ENCODE measurements around the gene KRIT1. TPM values are rescaled to one million over a fixed set of nuclear protein-coding genes. Genes with fewer than 3 reads are reported as not detected.
"Not testable (repeated sequence)": the region's sequence is repeated elsewhere in the genome, so short reads cannot be mapped to it uniquely, and the experiment has no call there.

Gene KRIT1
- total and polyA plus RNA-seq, 2 experiments from 2014 or later = 25.3 to 50.6 TPM

GRCh38 chr7:92178928-92179924, 66.5 kb downstream of the KRIT1 start, which contains the start of gene LRRD1:
Gene LRRD1, minus strand, starts transcription at chr7:92179142. Its CDS starts 13,940 bp downstream, at chr7:92165202.
- no peak for TF ChIP-seq EZH2phosphoT487 (IDR thresholded peaks at IDR 0.05; ENCODE audit: low read depth, severe bottlenecking, unreplicated experiment)
- no peak for TF ChIP-seq EZH2 (IDR thresholded peaks at IDR 0.05; ENCODE audit: borderline replicate concordance)
- peak; percentile 85 for TF ChIP-seq CTCF (IDR thresholded peaks at IDR 0.05; ENCODE audit: poor library complexity)
- 37% methylated on average over 56 of the region's 60 CpGs for WGBS (ENCODE audit: low lambda C conversion rate, missing lambda C conversion rate)
- Histone ChIP-seq H3K4me3 (no peak within 1 kb of the TSS), H3K27me3 (no peaks in the 10 kb centered on the region), H3K9me2 (replicated peaks; ENCODE audit: insufficient read depth) (no peaks in the 10 kb centered on the region), H3K4me2 (peak within 1 kb of the TSS; percentile 91), H3K4me1 (ENCODE audit: insufficient read depth) (no peaks in the 10 kb centered on the region), H3K79me2 (no peaks in the 10 kb centered on the region), H4K20me1 (ENCODE audit: insufficient read depth, poor library complexity, severe bottlenecking) (no peaks in the 10 kb centered on the region), H3K36me3 (replicated peaks; ENCODE audit: insufficient read depth, low read depth) (no peaks in the 10 kb centered on the region), H3K27ac (peak within 1 kb of the TSS; percentile 62), H3K9me3 (ENCODE audit: low read depth) (no peaks in the 10 kb centered on the region), H2AFZ (peak within 1 kb of the TSS; percentile 90)
- DNase-seq (ENCODE audit: low spot score) = peak; percentile 89

- Histone ChIP-seq H4K20me1 (ENCODE audit: insufficient read depth, poor library complexity, severe bottlenecking) (no peaks in the 10 kb centered on the region), H3K79me2 (no peaks in the 10 kb centered on the region), H2AFZ (no peak overlapping the region), H3K27ac (no peak overlapping the region), H3K36me3 (replicated peaks; ENCODE audit: insufficient read depth, low read depth) (no peaks in the 10 kb centered on the region), H3K4me1 (ENCODE audit: insufficient read depth) (no peaks in the 10 kb centered on the region), H3K9me3 (ENCODE audit: low read depth) (no peaks in the 10 kb centered on the region), H3K27me3 (no peaks in the 10 kb centered on the region), H3K4me3 (no peak overlapping the region), H3K9me2 (replicated peaks; ENCODE audit: insufficient read depth) (no peaks in the 10 kb centered on the region), H3K4me2 (no peak overlapping the region)
- TF ChIP-seq EZH2 (IDR thresholded peaks at IDR 0.05; ENCODE audit: borderline replicate concordance) (no peak), EZH2phosphoT487 (IDR thresholded peaks at IDR 0.05; ENCODE audit: low read depth, severe bottlenecking, unreplicated experiment) (no peak), CTCF (IDR thresholded peaks at IDR 0.05; ENCODE audit: poor library complexity) (no peak)
- DNase-seq (ENCODE audit: low spot score) = peak; percentile 68
Measured at GRCh38 chr7:92177362-92177761, 68.4 kb downstream of the KRIT1 start.

GRCh38 chr7:92169529-92169928, 76.2 kb downstream of the KRIT1 start:
- not testable (repeated sequence) for H3K4me3 ChIP-seq; H3K79me2 ChIP-seq; DNase-seq (ENCODE audit: low spot score); H4K20me1 ChIP-seq (ENCODE audit: insufficient read depth, poor library complexity, severe bottlenecking); H3K4me2 ChIP-seq; H3K36me3 ChIP-seq (replicated peaks; ENCODE audit: insufficient read depth, low read depth); H2AFZ ChIP-seq; H3K9me2 ChIP-seq (replicated peaks; ENCODE audit: insufficient read depth); H3K4me1 ChIP-seq (ENCODE audit: insufficient read depth); H3K27ac ChIP-seq; H3K9me3 ChIP-seq (ENCODE audit: low read depth); H3K27me3 ChIP-seq
- 94% methylated on average over 2 of the region's 2 CpGs for WGBS (ENCODE audit: low lambda C conversion rate, missing lambda C conversion rate)

- Histone ChIP-seq H2AFZ (no peak overlapping the region), H3K9me2 (replicated peaks; ENCODE audit: insufficient read depth) (no peaks in the 10 kb centered on the region), H4K20me1 (ENCODE audit: insufficient read depth, poor library complexity, severe bottlenecking) (no peaks in the 10 kb centered on the region), H3K79me2 (no peaks in the 10 kb centered on the region), H3K4me3 (no peak overlapping the region), H3K4me2 (no peak overlapping the region), H3K27me3 (no peaks in the 10 kb centered on the region), H3K9me3 (ENCODE audit: low read depth) (no peaks in the 10 kb centered on the region), H3K4me1 (ENCODE audit: insufficient read depth) (no peaks in the 10 kb centered on the region), H3K27ac (no peak overlapping the region), H3K36me3 (replicated peaks; ENCODE audit: insufficient read depth, low read depth) (no peaks in the 10 kb centered on the region)
- 73% methylated on average over 1 of the region's 1 CpG for WGBS (ENCODE audit: low lambda C conversion rate, missing lambda C conversion rate)
- TF ChIP-seq CTCF (IDR thresholded peaks at IDR 0.05; ENCODE audit: poor library complexity) (no peak), EZH2 (IDR thresholded peaks at IDR 0.05; ENCODE audit: borderline replicate concordance) (no peak), EZH2phosphoT487 (IDR thresholded peaks at IDR 0.05; ENCODE audit: low read depth, severe bottlenecking, unreplicated experiment) (no peak)
- DNase-seq (ENCODE audit: low spot score) = no peak
Measured at GRCh38 chr7:92161271-92161670, 84.4 kb downstream of the KRIT1 start.
